ENCODE measurements around the gene NUP214.

- TF ChIP-seq CTCF (IDR thresholded peaks at IDR 0.05) (no peak), POLR2A (IDR thresholded peaks at IDR 0.05) (no peak), POLR2AphosphoS5 (IDR thresholded peaks at IDR 0.05) (no peak)
Observed at GRCh38 chr9:131276094-131276888, 150.9 kb downstream of the NUP214 start, which contains the start of gene FAM78A.

All from prostate gland (tissue), 2 donors.